Measurements from ENCODE around the gene PLXDC1. TPM values are rescaled to one million over a fixed set of nuclear protein-coding genes. Genes with fewer than 3 reads are reported as not detected.

PLXDC1 gene
- total RNA-seq, 1 donor from 2014 or later, result 12.2 TPM

- no peak for TF ChIP-seq CTCF (IDR thresholded peaks at IDR 0.05; ENCODE audit: borderline replicate concordance)
- intact Hi-C loops (cut with micrococcal nuclease), result no loop called here
- DNase-seq, result no peak
- Histone ChIP-seq H3K9me3 (replicated peaks) (no peaks in the 10 kb centered on the region), H3K27ac (replicated peaks) (no peak overlapping the region), H3K4me3 (no peak overlapping the region), H3K4me1 (no peaks in the 10 kb centered on the region), H3K27me3 (ENCODE audit: low read depth) (no peaks in the 10 kb centered on the region), H3K36me3 (peaks cover 45% of the 10 kb centered on the region)
Observed at GRCh38 chr17:39186481-39187002, 35.1 kb upstream of the PLXDC1 start.

- intact Hi-C loops (cut with micrococcal nuclease), result no loop called here
- Histone ChIP-seq H3K4me1 (no peaks in the 10 kb centered on the region), H3K27ac (replicated peaks) (no peak overlapping the region), H3K27me3 (ENCODE audit: low read depth) (no peaks in the 10 kb centered on the region), H3K4me3 (no peak overlapping the region), H3K9me3 (replicated peaks) (no peaks in the 10 kb centered on the region), H3K36me3 (peaks cover 40% of the 10 kb centered on the region)
- TF ChIP-seq CTCF (IDR thresholded peaks at IDR 0.05; ENCODE audit: borderline replicate concordance), result no peak
- no peak for DNase-seq
Observed at GRCh38 chr17:39183720-39184119, 32.3 kb upstream of the PLXDC1 start.

GRCh38 chr17:39183045-39183444 lies 31.6 kb upstream of the PLXDC1 start:
- intact Hi-C loops (cut with micrococcal nuclease), result no loop called here
- Histone ChIP-seq H3K27ac (replicated peaks) (no peak overlapping the region), H3K27me3 (ENCODE audit: low read depth) (no peaks in the 10 kb centered on the region), H3K4me3 (no peak overlapping the region), H3K36me3 (peaks cover 36% of the 10 kb centered on the region), H3K4me1 (no peaks in the 10 kb centered on the region), H3K9me3 (replicated peaks) (no peaks in the 10 kb centered on the region)
- DNase-seq, result no peak
- TF ChIP-seq CTCF (IDR thresholded peaks at IDR 0.05; ENCODE audit: borderline replicate concordance), result no peak

- H3K27me3 ChIP-seq (ENCODE audit: low read depth), result no peaks in the 10 kb centered on the region
- H3K4me3 ChIP-seq, result no peak overlapping the region
- no peaks in the 10 kb centered on the region for H3K9me3 ChIP-seq (replicated peaks)
- intact Hi-C loops (cut with micrococcal nuclease), result no loop called here
- H3K27ac ChIP-seq (replicated peaks), result no peak overlapping the region
- H3K4me1 ChIP-seq, result no peaks in the 10 kb centered on the region
- TF ChIP-seq CTCF (IDR thresholded peaks at IDR 0.05; ENCODE audit: borderline replicate concordance), result no peak
- H3K36me3 ChIP-seq, result peaks cover 33% of the 10 kb centered on the region
- no peak for DNase-seq
Observed at GRCh38 chr17:39181303-39181702, 29.9 kb upstream of the PLXDC1 start.

GRCh38 chr17:39178536-39178935 lies 27.1 kb upstream of the PLXDC1 start:
- no peak for DNase-seq
- Histone ChIP-seq H3K9me3 (replicated peaks) (no peaks in the 10 kb centered on the region), H3K27ac (replicated peaks) (no peak overlapping the region), H3K27me3 (ENCODE audit: low read depth) (peaks cover 4% of the 10 kb centered on the region), H3K4me1 (peaks cover 7% of the 10 kb centered on the region), H3K4me3 (no peak overlapping the region), H3K36me3 (peaks cover 17% of the 10 kb centered on the region)
- intact Hi-C loops (cut with micrococcal nuclease), result no loop called here
- TF ChIP-seq CTCF (IDR thresholded peaks at IDR 0.05; ENCODE audit: borderline replicate concordance), result no peak

Measured in left ventricle myocardium inferior (tissue), 1 donor.